ENCODE measurements around the gene ATP6AP1.
"Not testable (repeated sequence)": the region's sequence is repeated elsewhere in the genome, so short reads cannot be mapped to it uniquely, and the experiment has no call there.

ATP6AP1 gene

DNA sequence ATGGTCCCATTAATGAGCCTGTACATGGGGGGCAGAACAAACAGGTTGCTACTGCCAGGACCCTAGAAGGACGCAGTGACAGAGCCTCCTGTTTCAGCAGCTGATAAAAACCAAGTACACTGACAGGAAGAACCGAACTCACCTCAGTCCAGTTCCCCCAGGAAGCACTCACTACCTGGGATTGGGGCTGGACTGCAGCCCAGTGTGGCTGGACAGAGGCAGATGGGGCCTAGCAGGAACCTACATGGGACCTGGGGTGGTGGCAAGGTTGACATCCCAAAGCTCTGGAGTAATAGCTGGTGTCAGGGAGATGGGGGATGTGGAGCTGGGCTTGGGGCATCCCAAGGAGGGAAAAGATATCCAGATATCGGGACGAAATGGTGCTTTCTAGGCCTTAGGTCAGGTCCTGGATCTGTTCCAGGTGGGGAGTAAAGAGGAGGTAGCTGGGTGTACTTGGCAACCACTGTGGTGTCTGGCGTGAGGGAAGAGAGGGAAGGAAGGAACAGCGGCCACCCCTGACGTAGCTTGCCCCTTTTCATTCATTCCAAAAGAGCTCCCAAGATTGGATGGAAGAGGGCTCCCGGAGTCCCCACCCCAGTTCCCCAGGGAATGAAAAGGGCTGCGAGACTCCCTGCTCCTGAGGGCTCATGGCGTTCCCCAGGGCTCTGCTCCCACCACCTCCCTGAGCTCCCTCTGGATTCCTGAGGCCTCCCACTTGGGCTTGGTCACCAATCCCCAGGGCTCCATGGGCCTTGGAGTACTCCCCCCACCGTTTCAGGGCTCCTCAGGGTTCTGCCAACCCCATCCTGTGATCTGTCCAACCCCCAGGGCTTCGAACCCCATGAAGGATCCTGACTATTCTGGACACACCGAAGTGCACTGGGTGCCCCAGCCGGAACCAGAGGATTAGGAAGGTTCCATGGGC is 44.9 kb upstream of the ATP6AP1 start:
- Histone ChIP-seq H2BK12ac (ENCODE audit: low read length in 2 of 2) (no peak overlapping the region), H3K18ac (ENCODE audit: low read depth in 1 of 2, low read length in 2 of 2) (no peak overlapping the region), H3K4ac (ENCODE audit: low read depth in 1 of 2, low read length in 2 of 2) (no peak overlapping the region), H3K27me3 (ENCODE audit: control insufficient read depth in 1 of 2, insufficient read depth in 1 of 2, low read length in 2 of 2) (no peaks in the 10 kb centered on the region), H3K27ac (ENCODE audit: low read length, poor library complexity, severe bottlenecking) (no peak overlapping the region), H3K14ac (ENCODE audit: low read length in 2 of 2) (no peak overlapping the region), H3K4me3 (ENCODE audit: insufficient read depth in 1 of 2, low read depth in 1 of 2, low read length in 2 of 2) (no peak overlapping the region), H2BK15ac (ENCODE audit: low read depth, poor library complexity, severe bottlenecking) (no peak overlapping the region), H2BK120ac (ENCODE audit: low read depth, low read length) (no peak overlapping the region), H3K23ac (ENCODE audit: low read length in 2 of 2) (no peak overlapping the region), H3K9ac (ENCODE audit: low read length) (no peak overlapping the region), H2AFZ (ENCODE audit: low read depth, low read length) (no peak overlapping the region), H4K91ac (ENCODE audit: low read length) (no peak overlapping the region), H3K4me1 (ENCODE audit: control insufficient read depth, insufficient read depth, low read depth, low read length) (peaks cover 6% of the 10 kb centered on the region), H4K8ac (ENCODE audit: low read length) (no peak overlapping the region), H2AK5ac (ENCODE audit: low read length, severe bottlenecking) (no peak overlapping the region), H2BK5ac (ENCODE audit: low read depth, low read length, poor library complexity, severe bottlenecking) (no peak overlapping the region), H3K9me3 (ENCODE audit: control insufficient read depth, low read length) (no peaks in the 10 kb centered on the region), H3K36me3 (ENCODE audit: control insufficient read depth in 1 of 2, insufficient read depth in 2 of 2, low read depth in 1 of 2, low read length in 2 of 2) (peaks cover 8 to 16% of the 10 kb centered on the region in 2 experiments), H3K4me2 (ENCODE audit: low read length, poor library complexity, severe bottlenecking) (no peak overlapping the region), H3K79me1 (replicated peaks; ENCODE audit: low read length, poor library complexity, severe bottlenecking) (no peaks in the 10 kb centered on the region)
- no peak for DNase-seq
- WGBS: 97% methylated on average over 11 of the region's 14 CpGs

DNA sequence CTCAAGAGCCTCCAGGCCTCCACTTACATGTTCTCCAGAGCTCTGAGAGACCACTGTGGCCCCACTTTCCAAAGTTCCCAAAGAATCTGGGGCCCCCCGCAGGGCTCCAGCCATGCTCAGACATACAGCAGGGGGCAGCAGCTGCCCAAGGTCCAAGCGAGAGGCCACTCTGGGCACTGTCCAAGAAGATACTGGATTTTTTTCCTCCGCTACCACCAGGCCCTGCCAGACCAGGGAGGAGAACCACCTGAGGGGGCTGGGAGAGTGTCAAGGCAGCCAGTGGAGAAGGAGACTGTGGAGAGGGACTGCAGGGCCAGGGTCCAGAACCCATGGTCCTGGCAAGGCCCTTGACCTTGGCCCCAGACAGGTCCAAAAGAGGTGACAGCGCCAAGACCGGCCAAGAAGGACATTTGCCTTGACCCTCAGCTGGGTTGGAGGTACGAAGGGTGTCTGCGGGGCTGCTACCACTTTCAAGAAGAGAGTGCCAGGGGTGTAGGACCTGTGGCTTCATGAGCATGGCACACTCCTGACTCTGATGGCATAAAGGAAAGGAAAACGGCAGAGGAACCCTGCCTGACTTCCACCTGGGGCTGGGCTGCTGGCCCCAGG is 44.1 kb upstream of the ATP6AP1 start:
- Histone ChIP-seq H3K14ac (ENCODE audit: low read length in 2 of 2) (no peak overlapping the region), H3K23ac (ENCODE audit: low read length in 2 of 2) (no peak overlapping the region), H2AK5ac (ENCODE audit: low read length, severe bottlenecking) (no peak overlapping the region), H3K27me3 (ENCODE audit: control insufficient read depth in 1 of 2, insufficient read depth in 1 of 2, low read length in 2 of 2) (no peaks in the 10 kb centered on the region), H3K4me1 (ENCODE audit: control insufficient read depth, insufficient read depth, low read depth, low read length) (peaks cover 6% of the 10 kb centered on the region), H2BK12ac (ENCODE audit: low read length in 2 of 2) (no peak overlapping the region), H3K9me3 (ENCODE audit: control insufficient read depth, low read length) (no peaks in the 10 kb centered on the region), H2AFZ (ENCODE audit: low read depth, low read length) (no peak overlapping the region), H4K8ac (ENCODE audit: low read length) (no peak overlapping the region), H3K27ac (ENCODE audit: low read length, poor library complexity, severe bottlenecking) (no peak overlapping the region), H3K4me2 (ENCODE audit: low read length, poor library complexity, severe bottlenecking) (no peak overlapping the region), H2BK15ac (ENCODE audit: low read depth, poor library complexity, severe bottlenecking) (no peak overlapping the region), H3K9ac (ENCODE audit: low read length) (no peak overlapping the region), H3K18ac (ENCODE audit: low read depth in 1 of 2, low read length in 2 of 2) (no peak overlapping the region), H3K79me1 (replicated peaks; ENCODE audit: low read length, poor library complexity, severe bottlenecking) (no peaks in the 10 kb centered on the region), H4K91ac (ENCODE audit: low read length) (no peak overlapping the region), H2BK120ac (ENCODE audit: low read depth, low read length) (no peak overlapping the region), H2BK5ac (ENCODE audit: low read depth, low read length, poor library complexity, severe bottlenecking) (no peak overlapping the region), H3K4me3 (ENCODE audit: insufficient read depth in 1 of 2, low read depth in 1 of 2, low read length in 2 of 2) (no peak overlapping the region), H3K4ac (ENCODE audit: low read depth in 1 of 2, low read length in 2 of 2) (no peak overlapping the region), H3K36me3 (ENCODE audit: control insufficient read depth in 1 of 2, insufficient read depth in 2 of 2, low read depth in 1 of 2, low read length in 2 of 2) (peaks cover 8 to 16% of the 10 kb centered on the region in 2 experiments)
- 90% methylated on average over 7 of the region's 8 CpGs for WGBS
- DNase-seq: peak; percentile 23

DNA sequence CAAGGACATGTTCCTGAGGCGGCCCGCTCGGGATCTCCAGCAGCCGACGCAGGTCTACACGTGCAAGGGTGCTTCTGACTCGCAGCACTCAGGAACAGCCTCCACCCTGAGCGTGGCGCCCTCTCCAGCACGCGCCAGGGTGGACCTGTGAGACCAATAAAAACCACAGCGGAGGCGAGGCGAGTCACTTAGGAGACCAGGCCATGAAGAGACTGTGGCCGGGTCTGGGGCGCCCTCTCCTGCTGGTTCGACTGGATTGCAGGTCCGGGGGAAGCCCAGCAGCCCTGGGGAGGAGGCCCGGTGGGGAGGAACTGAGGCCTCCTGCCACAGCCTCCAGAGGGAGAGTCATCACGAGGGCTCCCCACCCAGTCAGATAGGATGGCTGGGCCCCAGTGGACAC is 40.4 kb upstream of the ATP6AP1 start:
- H3K4ac ChIP-seq (ENCODE audit: low read depth in 1 of 2, low read length in 2 of 2); H4K8ac ChIP-seq (ENCODE audit: low read length); H3K18ac ChIP-seq (ENCODE audit: low read depth in 1 of 2, low read length in 2 of 2); H3K27ac ChIP-seq (ENCODE audit: low read length, poor library complexity, severe bottlenecking); H3K36me3 ChIP-seq (ENCODE audit: control insufficient read depth in 1 of 2, insufficient read depth in 2 of 2, low read depth in 1 of 2, low read length in 2 of 2); H2BK120ac ChIP-seq (ENCODE audit: low read depth, low read length); H3K4me3 ChIP-seq (ENCODE audit: insufficient read depth in 1 of 2, low read depth in 1 of 2, low read length in 2 of 2); H3K27me3 ChIP-seq (ENCODE audit: control insufficient read depth in 1 of 2, insufficient read depth in 1 of 2, low read length in 2 of 2); H3K79me1 ChIP-seq (replicated peaks; ENCODE audit: low read length, poor library complexity, severe bottlenecking); H3K9ac ChIP-seq (ENCODE audit: low read length); H2AFZ ChIP-seq (ENCODE audit: low read depth, low read length); H2BK12ac ChIP-seq (ENCODE audit: low read length in 2 of 2); H3K14ac ChIP-seq (ENCODE audit: low read length in 2 of 2); H3K23ac ChIP-seq (ENCODE audit: low read length in 2 of 2); H4K91ac ChIP-seq (ENCODE audit: low read length); H2BK15ac ChIP-seq (ENCODE audit: low read depth, poor library complexity, severe bottlenecking); DNase-seq; H3K9me3 ChIP-seq (ENCODE audit: control insufficient read depth, low read length); H2BK5ac ChIP-seq (ENCODE audit: low read depth, low read length, poor library complexity, severe bottlenecking); H3K4me2 ChIP-seq (ENCODE audit: low read length, poor library complexity, severe bottlenecking); H2AK5ac ChIP-seq (ENCODE audit: low read length, severe bottlenecking); H3K4me1 ChIP-seq (ENCODE audit: control insufficient read depth, insufficient read depth, low read depth, low read length): not testable (repeated sequence)
- no CpG with 5 or more reads among the region's 20 CpGs for WGBS

DNA sequence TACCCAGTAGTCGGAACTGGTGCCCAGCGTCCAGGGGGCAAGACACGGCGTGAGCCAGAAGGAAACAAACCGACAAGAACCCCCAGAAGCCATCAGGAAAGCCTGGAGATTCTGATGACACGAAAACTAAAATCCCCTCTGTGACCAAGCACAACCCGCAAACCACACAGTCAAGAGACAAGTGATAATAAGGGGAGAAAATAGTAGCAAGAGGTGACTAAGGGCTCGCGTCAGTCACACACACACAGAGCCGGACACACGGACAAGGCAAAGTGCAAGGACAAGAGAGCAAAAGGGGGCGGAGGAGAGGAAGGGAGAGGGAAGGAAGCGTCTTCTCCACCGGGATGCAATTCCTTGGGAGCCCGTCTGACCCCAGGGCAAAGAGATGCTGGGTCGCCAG is 39.8 kb upstream of the ATP6AP1 start:
- H2AK5ac ChIP-seq (ENCODE audit: low read length, severe bottlenecking); H3K27ac ChIP-seq (ENCODE audit: low read length, poor library complexity, severe bottlenecking); H3K4me2 ChIP-seq (ENCODE audit: low read length, poor library complexity, severe bottlenecking); H4K8ac ChIP-seq (ENCODE audit: low read length); H3K4me3 ChIP-seq (ENCODE audit: insufficient read depth in 1 of 2, low read depth in 1 of 2, low read length in 2 of 2); H3K18ac ChIP-seq (ENCODE audit: low read depth in 1 of 2, low read length in 2 of 2); H2AFZ ChIP-seq (ENCODE audit: low read depth, low read length); H3K9ac ChIP-seq (ENCODE audit: low read length); DNase-seq; H3K4me1 ChIP-seq (ENCODE audit: control insufficient read depth, insufficient read depth, low read depth, low read length); H4K91ac ChIP-seq (ENCODE audit: low read length); H3K36me3 ChIP-seq (ENCODE audit: control insufficient read depth in 1 of 2, insufficient read depth in 2 of 2, low read depth in 1 of 2, low read length in 2 of 2); H3K9me3 ChIP-seq (ENCODE audit: control insufficient read depth, low read length); H3K23ac ChIP-seq (ENCODE audit: low read length in 2 of 2); H3K79me1 ChIP-seq (replicated peaks; ENCODE audit: low read length, poor library complexity, severe bottlenecking); H2BK12ac ChIP-seq (ENCODE audit: low read length in 2 of 2); H3K27me3 ChIP-seq (ENCODE audit: control insufficient read depth in 1 of 2, insufficient read depth in 1 of 2, low read length in 2 of 2); H2BK5ac ChIP-seq (ENCODE audit: low read depth, low read length, poor library complexity, severe bottlenecking); H3K14ac ChIP-seq (ENCODE audit: low read length in 2 of 2); H2BK120ac ChIP-seq (ENCODE audit: low read depth, low read length); H2BK15ac ChIP-seq (ENCODE audit: low read depth, poor library complexity, severe bottlenecking); H3K4ac ChIP-seq (ENCODE audit: low read depth in 1 of 2, low read length in 2 of 2): not testable (repeated sequence)
- WGBS: no CpG with 5 or more reads among the region's 16 CpGs

Data from mesenchymal stem cell (in vitro differentiated cells and primary cell).